NCI-H345 treated with DMSO at 0.1 percent for 48 hours (cell line): Measurements from ENCODE around the gene FLII.
"Not testable (repeated sequence)": the region's sequence is repeated elsewhere in the genome, so short reads cannot be mapped to it uniquely, and the experiment has no call there.

Source experiments
- DNase-seq: peaks from one replicate; lab custom pipeline; 2025; ENCODE audit not compliant: unreplicated experiment; lab: John Stamatoyannopoulos, UW

The FLII gene

GRCh38 chr17:18258356-18259038 lies at the start of gene FLII:
Gene FLII (minus strand): TSS chr17:18258738. CDS start chr17:18258690, 48 bp downstream.
- no peak for DNase-seq

- not testable (repeated sequence) for DNase-seq
Observed at GRCh38 chr17:18303206-18303605, 44.7 kb upstream of the FLII start.

- no peak for DNase-seq
Observed at GRCh38 chr17:18300725-18301480, 42.4 kb upstream of the FLII start.

DNA sequence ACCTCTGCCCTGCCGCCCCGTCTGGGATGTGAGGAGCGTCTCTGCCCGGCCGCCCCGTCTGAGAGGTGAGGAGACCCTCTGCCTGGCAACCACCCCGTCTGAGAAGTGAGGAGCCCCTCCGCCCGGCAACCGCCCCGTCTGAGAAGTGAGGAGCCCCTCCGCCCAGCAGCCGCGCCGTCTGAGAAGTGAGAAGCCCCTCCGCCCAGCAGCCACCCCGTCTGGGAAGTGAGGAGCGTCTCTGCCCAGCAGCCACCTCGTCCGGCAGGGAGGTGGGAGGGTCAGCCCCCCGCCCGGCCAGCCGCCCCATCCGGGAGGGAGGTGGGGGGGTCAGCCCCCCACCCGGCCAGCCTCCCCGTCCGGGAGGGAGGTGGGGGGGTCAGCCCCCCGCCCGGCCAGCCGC lies 39.5 kb upstream of the FLII start:
- DNase-seq = not testable (repeated sequence)

DNA sequence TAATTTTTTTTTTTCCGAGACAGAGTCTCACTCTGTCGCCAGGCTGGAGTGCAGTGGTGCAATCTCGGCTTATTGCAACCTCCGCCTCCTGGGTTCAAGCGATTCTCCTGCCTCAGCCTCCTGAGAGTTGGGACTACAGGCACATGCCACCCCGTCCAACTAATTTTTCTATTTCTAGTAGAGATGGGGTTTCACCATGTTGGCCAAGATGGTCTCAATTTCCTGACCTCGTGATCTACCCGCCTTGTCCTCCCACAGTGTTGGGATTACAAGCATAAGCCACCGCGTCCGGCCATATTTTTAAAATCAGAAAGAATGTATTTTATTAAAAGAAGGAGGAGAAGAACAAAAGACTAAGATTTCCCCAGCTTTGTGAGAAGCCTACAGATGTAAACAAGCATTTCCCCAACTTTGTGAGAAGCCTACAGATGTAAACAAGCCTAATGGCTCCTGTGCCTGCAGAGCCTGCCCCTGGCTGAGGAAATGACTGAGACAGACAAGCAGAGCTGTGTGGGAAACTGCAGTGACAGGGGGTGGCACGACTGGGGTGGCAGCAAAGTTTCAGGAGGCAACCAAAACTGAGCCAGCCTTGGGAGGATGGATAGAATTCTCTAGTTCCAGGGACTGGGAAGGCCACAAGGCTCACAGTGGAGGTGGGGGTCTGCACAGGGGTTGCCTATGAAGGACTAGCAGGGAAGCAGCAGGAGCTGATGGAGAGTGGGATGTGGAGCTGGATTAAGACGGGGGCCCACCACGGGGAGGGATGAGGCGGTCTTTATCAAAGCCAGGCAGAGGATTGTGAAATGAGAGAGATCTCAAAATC lies 33.4 kb upstream of the FLII start:
- no peak for DNase-seq

DNA sequence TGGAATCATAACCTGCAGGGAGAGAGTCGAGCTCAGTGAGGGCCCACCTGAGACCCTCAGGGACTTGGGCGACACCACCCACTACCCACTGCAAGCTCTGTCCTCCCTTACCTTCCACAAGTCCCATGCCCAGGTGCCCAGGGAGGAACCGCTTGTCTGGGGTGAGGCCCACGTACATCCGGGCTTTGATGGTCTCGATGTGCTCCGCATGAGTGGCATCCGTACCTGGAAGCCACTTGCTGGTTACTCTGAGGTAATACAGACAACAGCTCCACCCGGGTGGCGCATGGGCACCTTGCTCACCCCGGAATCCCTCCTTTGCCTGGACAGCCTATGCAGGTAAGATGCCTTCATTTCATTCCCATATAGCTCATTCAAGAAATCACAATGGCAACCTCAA lies 26.8 kb upstream of the FLII start:
- DNase-seq = no peak

- no peak for DNase-seq
Observed at GRCh38 chr17:18281788-18282187, 23.2 kb upstream of the FLII start.

DNA sequence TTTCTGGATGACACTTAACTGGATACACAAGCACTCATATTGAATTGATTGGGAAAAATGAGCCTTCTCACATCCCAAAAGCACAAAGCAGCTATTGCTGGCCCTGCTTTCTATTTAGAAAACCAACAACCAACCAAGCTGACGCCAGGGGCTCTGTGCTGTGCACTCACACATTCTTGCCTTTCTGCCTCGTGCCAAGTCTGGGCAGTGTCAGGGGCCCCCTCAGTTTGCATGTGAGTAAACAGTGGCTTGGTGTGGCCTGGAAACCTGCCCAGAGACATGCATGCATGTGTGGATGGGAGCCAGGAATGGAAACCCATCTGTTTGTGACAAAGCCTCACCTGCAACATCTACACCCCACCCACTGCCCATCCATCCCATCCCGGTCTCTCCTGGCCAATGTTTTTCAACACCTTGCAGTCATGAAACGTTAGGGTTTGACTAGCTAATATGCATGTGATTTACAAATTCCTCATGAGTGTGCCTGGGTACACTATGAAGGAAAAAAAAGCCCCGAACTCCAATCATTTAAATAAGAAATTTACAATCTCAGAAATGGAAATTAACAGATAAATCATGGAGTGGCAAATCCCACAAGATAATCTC lies 22.3 kb upstream of the FLII start:
- peak; percentile 39 for DNase-seq

- no peak for DNase-seq
Observed at GRCh38 chr17:18280249-18280648, 21.7 kb upstream of the FLII start.

DNA sequence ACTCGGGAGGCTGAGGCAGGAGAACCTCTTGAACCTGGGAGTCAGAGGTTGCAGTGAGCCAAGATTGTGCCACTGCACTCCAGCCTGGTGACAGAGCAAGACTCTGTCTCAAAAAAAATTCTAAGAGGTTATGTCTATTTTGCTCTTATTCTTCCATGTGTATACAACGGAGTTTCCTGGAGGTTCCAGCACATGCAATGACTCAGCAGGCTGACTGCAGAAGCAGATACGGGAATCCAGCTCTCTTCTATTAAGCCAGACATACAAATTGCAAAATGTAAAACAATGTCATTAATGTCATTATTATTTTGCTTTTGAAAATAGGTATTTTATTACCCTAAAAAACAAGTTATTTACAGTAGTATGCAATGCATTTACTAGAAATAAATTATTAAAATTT lies 20.3 kb upstream of the FLII start:
- DNase-seq = no peak

DNA sequence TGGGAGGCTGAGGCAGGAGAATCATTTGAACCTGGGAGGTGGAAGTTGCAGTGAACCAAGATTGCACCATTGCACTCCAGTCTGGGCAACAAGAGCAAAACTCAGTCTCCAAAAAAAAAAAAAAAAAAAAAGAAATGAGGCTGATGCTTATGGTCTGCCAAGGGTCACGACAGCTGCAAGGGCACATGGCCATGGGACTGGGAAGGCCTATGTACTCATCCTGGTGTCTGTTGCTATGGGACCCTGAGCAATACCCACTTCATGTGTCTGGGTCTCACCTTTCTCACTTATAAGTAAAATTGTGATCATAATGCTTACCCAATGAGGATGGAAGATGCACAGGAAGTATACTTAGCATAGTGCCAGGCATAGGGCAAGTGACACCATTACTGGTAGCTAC lies 18.5 kb upstream of the FLII start:
- DNase-seq = no peak

GRCh38 chr17:18270046-18270931 lies 11.8 kb upstream of the FLII start:
- DNase-seq = no peak

- DNase-seq = no peak
Observed at GRCh38 chr17:18267927-18268711, 9.6 kb upstream of the FLII start.

DNA sequence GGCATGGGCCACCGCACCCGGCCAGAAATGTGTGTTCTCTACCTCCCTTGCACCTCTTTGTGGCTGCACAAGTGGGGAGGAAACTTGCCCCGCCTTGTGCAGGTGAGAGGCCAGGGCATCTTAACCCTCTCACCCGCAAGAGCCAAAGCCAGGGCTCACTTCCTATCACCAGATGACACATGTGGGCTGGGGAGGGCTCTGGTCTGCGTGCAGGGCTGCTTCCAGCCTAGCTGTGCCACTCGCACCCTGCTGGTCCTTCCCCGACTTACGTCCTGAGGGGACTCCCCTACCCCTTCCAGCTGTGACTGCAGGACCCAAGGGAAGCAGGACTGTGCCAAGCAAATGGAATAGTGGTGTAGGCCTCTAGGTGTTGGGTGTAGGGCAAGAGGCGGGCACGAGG lies 8.8 kb upstream of the FLII start:
- no peak for DNase-seq

GRCh38 chr17:18263885-18264682 lies 5.5 kb upstream of the FLII start:
- no peak for DNase-seq

DNA sequence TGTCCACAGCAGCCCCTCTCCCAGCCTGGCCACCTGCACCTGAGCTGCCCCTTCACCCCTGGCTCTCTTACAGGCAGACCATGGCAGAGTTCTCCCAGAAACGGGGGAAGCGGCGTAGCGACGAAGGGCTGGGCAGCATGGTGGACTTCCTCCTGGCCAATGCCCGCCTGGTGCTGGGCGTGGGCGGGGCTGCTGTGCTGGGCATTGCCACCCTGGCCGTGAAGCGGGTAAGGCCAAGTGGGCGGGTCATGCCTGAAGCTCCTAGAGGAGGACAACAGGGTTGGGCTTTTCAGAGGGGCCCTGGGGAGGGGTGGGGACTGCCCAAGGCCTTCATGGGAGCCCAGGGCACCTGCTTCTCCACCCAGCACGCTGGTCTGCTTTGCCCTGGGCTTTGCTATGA lies 4.1 kb upstream of the FLII start:
- DNase-seq = no peak

GRCh38 chr17:18262111-18262510 lies 3.6 kb upstream of the FLII start:
- no peak for DNase-seq

GRCh38 chr17:18261659-18262058 lies 3.1 kb upstream of the FLII start:
- DNase-seq = no peak

- DNase-seq = no peak
Observed at GRCh38 chr17:18261146-18261515, 2.6 kb upstream of the FLII start.
